Panc1 (cell line): ENCODE data around the gene GFRA1. TPM values are rescaled to one million over a fixed set of nuclear protein-coding genes. Genes with fewer than 3 reads are reported as not detected.

Experiments used
- ATAC-seq: fragments of 200-7000 bp; cut with Tn5 transposase; 2 replicates; pipeline ENCODE4 v1.9.1; 2020; ENCODE audit warnings: mild to moderate bottlenecking, moderate library complexity
- BruUV-seq: library from RNA; stranded (reverse); fragments of 400-500 nt; replicated peaks from 2 replicates; lab custom pipeline; 2021; lab: Mats Ljungman, UMichigan
- CTCF ChIA-PET: fragments of 300-600 bp; sonication (Branson Sonifier 250); formaldehyde crosslinking; loops from one replicate; lab custom pipeline; 2022; ENCODE audit warnings: antibody characterized with exemption; lab: Charles Lee
- POLR2A ChIA-PET: fragments of 300-600 bp; sonication (Branson Sonifier 250); formaldehyde crosslinking; loops from one replicate; lab custom pipeline; 2022; ENCODE audit warnings: antibody characterized with exemption; lab: Charles Lee
- DNase-seq: peaks from one replicate; pipeline ENCODE4 v3.0.0-alpha.2; 2010; ENCODE audit warnings: low read depth, low spot score
- H3K27ac ChIP-seq: 2 replicates; pipeline ENCODE4 v1.5.1; 2011; ENCODE audit warnings: mild to moderate bottlenecking, low read length, inconsistent platforms
- H3K27me3 ChIP-seq: fragments of 200-500 bp; sonication (Bioruptor generic); 2 replicates; pipeline ENCODE4 v1.6.0; 2014; ENCODE audit warnings: low read length, inconsistent platforms; ENCODE audit not compliant: control insufficient read depth, insufficient read depth
- H3K36me3 ChIP-seq: fragments of 200-500 bp; sonication (Bioruptor generic); 2 replicates; pipeline ENCODE4 v1.5.1; 2014; ENCODE audit warnings: inconsistent platforms, mild to moderate bottlenecking, low read length, moderate library complexity; ENCODE audit not compliant: control insufficient read depth, insufficient read depth
- H3K4me1 ChIP-seq: 2 replicates; pipeline ENCODE4 v1.5.1; 2011; ENCODE audit warnings: inconsistent platforms, mild to moderate bottlenecking, low read length, moderate library complexity; ENCODE audit not compliant: control insufficient read depth, insufficient read depth
- H3K4me3 ChIP-seq, 2 experiments: 2 replicates each; pipeline ENCODE4 v1.5.1; 2011 to 2012; ENCODE audit warnings: low read depth in 2 of 2, low read length in 2 of 2, mild to moderate bottlenecking in 2 of 2, inconsistent platforms in 1 of 2, moderate library complexity in 1 of 2
- H3K9me3 ChIP-seq: fragments of 200-500 bp; sonication (Bioruptor generic); 2 replicates; pipeline ENCODE4 v1.5.1; 2014; ENCODE audit warnings: low read depth, mild to moderate bottlenecking, inconsistent platforms, low read length, moderate library complexity; ENCODE audit not compliant: control insufficient read depth, insufficient read depth
- CTCF ChIP-seq: fragments of 450-650 bp; IDR thresholded peaks from 2 replicates; pipeline ENCODE4 v1.5.1; 2017; ENCODE audit warnings: mild to moderate bottlenecking
- POLR2AphosphoS5 ChIP-seq: IDR thresholded peaks from 2 replicates; pipeline ENCODE4 v1.6.1; 2012; ENCODE audit warnings: mild to moderate bottlenecking, low read depth, low read length, moderate library complexity
- REST ChIP-seq, 2 experiments: IDR thresholded peaks; 2 replicates each; pipeline ENCODE4 v1.6.1; 2011 to 2012; ENCODE audit warnings: low read depth in 2 of 2, control low read depth in 1 of 2, low read length in 1 of 2, mild to moderate bottlenecking in 1 of 2, moderate library complexity in 1 of 2; ENCODE audit not compliant: insufficient read depth in 1 of 2
- SIN3A ChIP-seq: IDR thresholded peaks from 2 replicates; pipeline ENCODE4 v1.6.1; 2012; ENCODE audit warnings: low read depth, mild to moderate bottlenecking, low read length, moderate library complexity, borderline replicate concordance; ENCODE audit not compliant: insufficient read depth
- TCF7L2 ChIP-seq: IDR thresholded peaks from 2 replicates; pipeline ENCODE4 v1.6.1; 2011; ENCODE audit warnings: mild to moderate bottlenecking, low read depth, low read length, inconsistent platforms
- in situ Hi-C: cut with HindIII; loops from 2 replicates; pipeline ENCODE4 v1.10.0; 2016; ENCODE audit warnings: low sequenced_read_pairs, low pct_unique_long_range_greater_than_20kb
- intact Hi-C: fragments of 100-400 bp; cut with micrococcal nuclease; formaldehyde crosslinking; loops from one replicate; pipeline ENCODE4 v1.10.0; 2022; ENCODE audit not compliant: unreplicated experiment
- total RNA-seq: library from RNA; stranded (reverse); gene quantifications from one replicate; pipeline ENCODE4 v1.2.1, GENCODE V29; 2021; ENCODE audit not compliant: unreplicated experiment

Gene GFRA1
- total RNA-seq, 1 experiment from 2014 or later: 0.10 TPM

GRCh38 chr10:116265686-116266085 is 7.3 kb downstream of the GFRA1 start:
- in situ Hi-C loops (no loop called here), intact Hi-C loops (no loop called here)
- ATAC-seq: no peak
- no peak overlapping the region for H3K27ac ChIP-seq
- ChIA-PET CTCF (no interaction called here), POLR2A (no interaction called here)
- no peaks in the 10 kb centered on the region for H3K9me3 ChIP-seq
- H3K36me3 ChIP-seq: no peaks in the 10 kb centered on the region
- no TSS peak for BruUV-seq
- DNase-seq: no peak
- no peak overlapping the region for H3K4me3 ChIP-seq
- peaks cover 14% of the 10 kb centered on the region for H3K27me3 ChIP-seq
- TF ChIP-seq CTCF (no peak), POLR2AphosphoS5 (no peak), REST (IDR thresholded peaks at IDR 0.05; ENCODE audit: insufficient read depth in 1 of 2, low read depth in 2 of 2, low read length in 1 of 2) (no peak), TCF7L2 (no peak), SIN3A (no peak)
- H3K4me1 ChIP-seq: no peaks in the 10 kb centered on the region

GRCh38 chr10:116263870-116264655 is 8.9 kb downstream of the GFRA1 start:
- ChIA-PET POLR2A (no interaction called here), CTCF (no interaction called here)
- Histone ChIP-seq H3K27ac (no peak overlapping the region), H3K27me3 (peaks cover 11% of the 10 kb centered on the region), H3K9me3 (no peaks in the 10 kb centered on the region), H3K4me1 (no peaks in the 10 kb centered on the region), H3K4me3 (no peak overlapping the region), H3K36me3 (no peaks in the 10 kb centered on the region)
- no TSS peak for BruUV-seq
- ATAC-seq: no peak
- no peak for DNase-seq
- in situ Hi-C loops (no loop called here), intact Hi-C loops (no loop called here)
- TF ChIP-seq POLR2AphosphoS5: no peak

GRCh38 chr10:116262678-116263077 is 10.3 kb downstream of the GFRA1 start:
- intact Hi-C loops (no loop called here), in situ Hi-C loops (no loop called here)
- Histone ChIP-seq H3K4me3 (no peak overlapping the region), H3K36me3 (no peaks in the 10 kb centered on the region), H3K9me3 (no peaks in the 10 kb centered on the region), H3K27me3 (peaks cover 12% of the 10 kb centered on the region), H3K27ac (no peak overlapping the region), H3K4me1 (no peaks in the 10 kb centered on the region)
- TF ChIP-seq REST (IDR thresholded peaks at IDR 0.05; ENCODE audit: insufficient read depth in 1 of 2, low read depth in 2 of 2, low read length in 1 of 2): no peak
- no peak for TF ChIP-seq POLR2AphosphoS5
- TF ChIP-seq TCF7L2: no peak
- no peak for TF ChIP-seq SIN3A
- no peak for TF ChIP-seq CTCF
- BruUV-seq: no TSS peak
- no peak for DNase-seq
- ChIA-PET POLR2A (no interaction called here), CTCF (no interaction called here)
- ATAC-seq: no peak
